K562 (cell line): ENCODE results near the gene SLC38A8. TPM values are rescaled to one million over a fixed set of nuclear protein-coding genes. Genes with fewer than 3 reads are reported as not detected.

Experiments used
- ATAC-seq: fragments of 200-7000 bp; cut with Tn5 transposase; 3 replicates; pipeline ENCODE4 v1.9.1; 2020; ENCODE audit warnings: moderate library complexity
- BruUV-seq: library from RNA; stranded (reverse); fragments of 400-500 nt; replicated peaks from 2 replicates; lab custom pipeline; 2021; lab: Mats Ljungman, UMichigan
- CTCF ChIA-PET: fragments of 300-600 bp; formaldehyde crosslinking; extraction: SDS; loops from one replicate; lab custom pipeline; 2021; ENCODE audit warnings: low intra/inter-chr PET ratio; lab: Yijun Ruan, JAX
- POLR2A ChIA-PET: fragments of 300-600, 350-650 bp; sonication (Branson Sonifier 250); formaldehyde crosslinking; extraction: SDS; loops from one replicate; lab custom pipeline; 2021; ENCODE audit warnings: antibody characterized with exemption, inconsistent platforms; lab: Yijun Ruan, JAX
- DNase-seq, 4 experiments: peaks; one replicate each; pipeline versions ENCODE4 v3.0.0 to v3.0.0-alpha.2; 2011 to 2018; ENCODE audit warnings: low spot score in 3 of 4, mixed read lengths in 3 of 4; ENCODE audit errors: extremely low read depth in 1 of 4
- FAIRE-seq: peaks from 2 replicates; lab custom pipeline; 2011; peaks lifted over from hg19 to GRCh38; lab: Jason Lieb, UNC
- H2AFZ ChIP-seq: 2 replicates; pipeline ENCODE4 v1.6.0; 2011; ENCODE audit warnings: low read depth, low read length, control low read depth, inconsistent platforms
- H3K27ac ChIP-seq: fragments of 200-600 bp; 3 replicates; pipeline ENCODE4 v1.8.0; 2011; ENCODE audit warnings: low read depth, mild to moderate bottlenecking, control low read depth, inconsistent platforms, low read length, moderate library complexity, mixed read lengths; ENCODE audit errors: extremely low read depth
- H3K27me3 ChIP-seq, 2 experiments: fragments of 300-600 bp in 1 of 2; 2 replicates in 1 of 2; 3 replicates in 1 of 2; pipeline versions ENCODE4 v1.6.0 to v1.8.0; 2011; ENCODE audit warnings: inconsistent platforms in 2 of 2, low read length in 2 of 2, mild to moderate bottlenecking in 1 of 2, mixed read lengths in 1 of 2, moderate library complexity in 1 of 2; ENCODE audit not compliant: control insufficient read depth in 2 of 2, insufficient read depth in 2 of 2
- H3K36me3 ChIP-seq: fragments of 300-600 bp; 3 replicates; pipeline ENCODE4 v1.8.0; 2011; ENCODE audit warnings: mild to moderate bottlenecking, low read length, inconsistent platforms; ENCODE audit not compliant: control insufficient read depth, insufficient read depth
- H3K4me1 ChIP-seq, 2 experiments: fragments of 200-600 bp in 1 of 2; replicated peaks in 1 of 2; 2 replicates in 1 of 2; 3 replicates in 1 of 2; pipeline versions ENCODE4 v1.5.1 to v1.8.0; 2011; ENCODE audit warnings: inconsistent platforms in 2 of 2, low read length in 2 of 2, mild to moderate bottlenecking in 1 of 2, mixed read lengths in 1 of 2, moderate library complexity in 1 of 2; ENCODE audit not compliant: control insufficient read depth in 2 of 2, insufficient read depth in 2 of 2
- H3K4me2 ChIP-seq: 2 replicates; pipeline ENCODE4 v1.6.1; 2011; ENCODE audit warnings: low read length, control low read depth, inconsistent platforms, mixed read lengths; ENCODE audit not compliant: insufficient read depth
- H3K4me3 ChIP-seq: fragments of 200-600 bp; sonication (generic), shearing (Covaris generic); 2 replicates; pipeline ENCODE4 v1.5.1; 2016; ENCODE audit warnings: control low read depth, inconsistent platforms
- H3K79me2 ChIP-seq: fragments of 200-600 bp; 3 replicates; pipeline ENCODE4 v1.8.0; 2011; ENCODE audit warnings: low read length, inconsistent platforms; ENCODE audit not compliant: control insufficient read depth, insufficient read depth
- H3K9ac ChIP-seq, 2 experiments: 2 replicates each; pipeline versions ENCODE4 v1.6.0 to v1.6.1; 2011; ENCODE audit warnings: low read depth in 2 of 2, low read length in 2 of 2, control low read depth in 1 of 2, inconsistent platforms in 1 of 2, mild to moderate bottlenecking in 1 of 2, mixed read lengths in 1 of 2; ENCODE audit not compliant: insufficient read depth in 1 of 2
- H3K9me1 ChIP-seq: one replicate; pipeline ENCODE4 v1.6.0; 2011; ENCODE audit warnings: inconsistent platforms, mild to moderate bottlenecking, low read length, moderate library complexity; ENCODE audit not compliant: control insufficient read depth, insufficient read depth
- H3K9me3 ChIP-seq: replicated peaks from 2 replicates; pipeline ENCODE4 v1.5.1; 2011; ENCODE audit warnings: low read depth, low read length, inconsistent platforms; ENCODE audit not compliant: control insufficient read depth, insufficient read depth
- H4K20me1 ChIP-seq: replicated peaks from 2 replicates; pipeline ENCODE4 v1.6.1; 2011; ENCODE audit warnings: low read length, inconsistent platforms, mixed read lengths; ENCODE audit not compliant: control insufficient read depth, insufficient read depth
- AFF1 ChIP-seq, 2 experiments: fragments of 450-650 bp; IDR thresholded peaks; 2 replicates each; pipeline ENCODE4 v1.6.1; 2018; ENCODE audit warnings: mild to moderate bottlenecking in 2 of 2, low read depth in 1 of 2; ENCODE audit not compliant: partially characterized antibody in 2 of 2
- GATA2 ChIP-seq: sonication (generic); formaldehyde crosslinking; IDR thresholded peaks from 2 replicates; pipeline ENCODE4 v1.4.0; 2020; ENCODE audit warnings: mild to moderate bottlenecking, missing genetic modification reagents
- HNRNPL ChIP-seq: fragments of 200-400 bp; formaldehyde crosslinking; IDR thresholded peaks from 2 replicates; pipeline ENCODE4 v1.6.1; 2017; ENCODE audit warnings: low read depth, mild to moderate bottlenecking, low read length
- NFATC3 ChIP-seq: fragments of 450-650 bp; IDR thresholded peaks from 2 replicates; pipeline ENCODE4 v1.6.1; 2017; ENCODE audit warnings: mild to moderate bottlenecking
- PHF20 ChIP-seq: fragments of 450-650 bp; IDR thresholded peaks from 2 replicates; pipeline ENCODE4 v1.6.1; 2018; ENCODE audit not compliant: partially characterized antibody
- POLR2A ChIP-seq: fragments of 450-650 bp; conservative IDR thresholded peaks from 2 replicates; pipeline ENCODE4 v1.6.1; 2016
- RNF2 ChIP-seq: sonication (generic); IDR thresholded peaks from 2 replicates; pipeline ENCODE4 v1.6.1; 2016
- SRSF7 ChIP-seq: fragments of 200-400 bp; formaldehyde crosslinking; optimal IDR thresholded peaks from 2 replicates; pipeline ENCODE3; 2017; ENCODE audit warnings: mild to moderate bottlenecking, low read depth, low read length
- TAF1 ChIP-seq: IDR thresholded peaks from 2 replicates; pipeline ENCODE4 v1.6.1; 2011; ENCODE audit warnings: mild to moderate bottlenecking, low read length, moderate library complexity; ENCODE audit not compliant: insufficient read depth, control insufficient read depth, severe bottlenecking; ENCODE audit errors: extremely low read depth
- TEAD4 ChIP-seq, 2 experiments: sonication (generic) in 1 of 2; formaldehyde crosslinking in 1 of 2; IDR thresholded peaks; 2 replicates each; pipeline versions ENCODE4 v1.6.1 to v1.8.0; 2012 to 2022; ENCODE audit warnings: borderline replicate concordance in 1 of 2, inconsistent platforms in 1 of 2, low read length in 1 of 2, mild to moderate bottlenecking in 1 of 2, missing genetic modification reagents in 1 of 2
- TRIM28 ChIP-seq: fragments of 450-650 bp; IDR thresholded peaks from 2 replicates; pipeline ENCODE4 v1.6.1; 2017
- ZC3H8 ChIP-seq: fragments of 450-650 bp; IDR thresholded peaks from 2 replicates; pipeline ENCODE4 v1.6.1; 2017
- ZNF124 ChIP-seq: sonication (generic); formaldehyde crosslinking; IDR thresholded peaks from 2 replicates; pipeline ENCODE4 v1.8.1; 2022; ENCODE audit warnings: missing genetic modification reagents
- ZNF24 ChIP-seq: fragments of 450-650 bp; IDR thresholded peaks from 2 replicates; pipeline ENCODE4 v1.6.1; 2016
- ZNF316 ChIP-seq: fragments of 450-650 bp; IDR thresholded peaks from 2 replicates; pipeline ENCODE4 v1.6.1; 2016
- ZNF696 ChIP-seq: fragments of 250-450 bp; sonication (Bioruptor Pico); conservative IDR thresholded peaks from 2 replicates; pipeline ENCODE4 v1.4.0; 2020; ENCODE audit warnings: mild to moderate bottlenecking, moderate library complexity
- ZNF780A ChIP-seq: fragments of 250-450 bp; sonication (Bioruptor Pico); IDR thresholded peaks from 2 replicates; pipeline ENCODE4 v1.5.0; 2021; ENCODE audit warnings: mild to moderate bottlenecking
- WGBS: fragments of 100-300 bp; shearing (Covaris generic); methylation state at CpG from one replicate; pipeline ENCODE4 v1.1.6; 2016; ENCODE audit warnings: low coverage, mixed read lengths; ENCODE audit not compliant: insufficient coverage; ENCODE audit errors: missing lambda C conversion rate; 5-methylcytosine and 5-hydroxymethylcytosine counted together
- in situ Hi-C: fragments of 300-500 bp; cut with MboI; formaldehyde crosslinking; loops from 4 replicates; pipeline ENCODE4 v1.15.0; 2018; ENCODE audit warnings: inconsistent platforms, mixed read lengths
- intact Hi-C: fragments of 100-400 bp; cut with micrococcal nuclease; formaldehyde crosslinking; loops from 2 replicates; pipeline ENCODE4 v1.14.2; 2022
- polyA plus RNA-seq, 8 experiments: library from polyadenylated mRNA; depleted of rRNA in 4 of 8; stranded (reverse) in 5 of 8; unstranded in 3 of 8; fragments of >200 nt; fragmentation: Nextera tagmentation in 2 of 8; fragmentation: Illumina TruSeq in 1 of 8; extraction: Ambion mirVana in 2 of 8; extraction: Trizol in 1 of 8; gene quantifications; 2 replicates each; pipeline versions ENCODE4 v1.2.1 to v1.2.3, GENCODE V29; 2011 to 2014; ENCODE audit warnings: inconsistent platforms in 1 of 8, missing spikeins in 1 of 8
- total RNA-seq, 7 experiments: library from RNA; depleted of rRNA in 6 of 7; stranded (reverse); fragments of >200 nt in 6 of 7; fragmentation: Illumina TruSeq in 2 of 7; extraction: Trizol in 2 of 7; gene quantifications; 2 replicates each; pipeline versions ENCODE4 v1.2.1 to v1.2.3, GENCODE V29; 2011 to 2021; ENCODE audit warnings: low replicate concordance in 1 of 7

The SLC38A8 gene
- total and polyA plus RNA-seq, 9 of the 15 experiments (the other 6 are each of a cell fraction or from before 2014, with no cell fraction given), result 0.28 TPM; not detected in 8

GRCh38 chr16:84005391-84005790 lies 37.2 kb downstream of the SLC38A8 start:
- Histone ChIP-seq H3K79me2 (no peaks in the 10 kb centered on the region), H2AFZ (no peak overlapping the region), H3K4me3 (no peak overlapping the region), H3K9me3 (no peaks in the 10 kb centered on the region), H4K20me1 (peaks cover 9% of the 10 kb centered on the region; the same call in 1 of the 2 replicates), H3K36me3 (no peaks in the 10 kb centered on the region), H3K27ac (no peak overlapping the region), H3K9me1 (no peaks in the 10 kb centered on the region), H3K4me2 (no peak overlapping the region), H3K4me1 (no peaks in the 10 kb centered on the region; a peak in 1 of 5 replicates), H3K27me3 (peaks cover 45 to 69% of the 10 kb centered on the region in 2 experiments), H3K9ac (no peak overlapping the region; a peak in 1 of 4 replicates)
- BruUV-seq, result no TSS peak
- DNase-seq, result no peak
- intact Hi-C loops, result no loop called here
- ATAC-seq, result no peak
- TF ChIP-seq SRSF7 (no peak), TRIM28 (no peak), AFF1 (IDR thresholded peaks at IDR 0.05; ENCODE audit: low read depth in 1 of 2, partially characterized antibody in 2 of 2) (no peak), TAF1 (no peak), HNRNPL (no peak), TEAD4 (IDR thresholded peaks at IDR 0.05; ENCODE audit: low read length) (no peak), TEAD4 (CRISPR knock-in tag; IDR thresholded peaks at IDR 0.05; ENCODE audit: borderline replicate concordance) (no peak), PHF20 (no peak), ZNF24 (no peak), GATA2 (CRISPR knock-in tag) (no peak), RNF2 (no peak), ZNF780A (no peak), ZNF124 (CRISPR knock-in tag) (no peak), ZNF316 (no peak), ZC3H8 (no peak), POLR2A (no peak), ZNF696 (CRISPR knock-in tag) (no peak), NFATC3 (no peak)
- no peak for FAIRE-seq
- WGBS, result 0% methylated on average over 5 of the region's 5 CpGs
- ChIA-PET POLR2A (interaction anchor here (0.5 kb wide), 2 partner anchors 15 to 52 kb away, joined by 3 to 4 read pairs; no protein-coding TSS in a partner anchor), CTCF (no interaction called here)
- in situ Hi-C loops, result no loop called here
